ENCODE results near the gene PHB1.
"Not testable (repeated sequence)": the region's sequence is repeated elsewhere in the genome, so short reads cannot be mapped to it uniquely, and the experiment has no call there.

The PHB1 gene

DNA sequence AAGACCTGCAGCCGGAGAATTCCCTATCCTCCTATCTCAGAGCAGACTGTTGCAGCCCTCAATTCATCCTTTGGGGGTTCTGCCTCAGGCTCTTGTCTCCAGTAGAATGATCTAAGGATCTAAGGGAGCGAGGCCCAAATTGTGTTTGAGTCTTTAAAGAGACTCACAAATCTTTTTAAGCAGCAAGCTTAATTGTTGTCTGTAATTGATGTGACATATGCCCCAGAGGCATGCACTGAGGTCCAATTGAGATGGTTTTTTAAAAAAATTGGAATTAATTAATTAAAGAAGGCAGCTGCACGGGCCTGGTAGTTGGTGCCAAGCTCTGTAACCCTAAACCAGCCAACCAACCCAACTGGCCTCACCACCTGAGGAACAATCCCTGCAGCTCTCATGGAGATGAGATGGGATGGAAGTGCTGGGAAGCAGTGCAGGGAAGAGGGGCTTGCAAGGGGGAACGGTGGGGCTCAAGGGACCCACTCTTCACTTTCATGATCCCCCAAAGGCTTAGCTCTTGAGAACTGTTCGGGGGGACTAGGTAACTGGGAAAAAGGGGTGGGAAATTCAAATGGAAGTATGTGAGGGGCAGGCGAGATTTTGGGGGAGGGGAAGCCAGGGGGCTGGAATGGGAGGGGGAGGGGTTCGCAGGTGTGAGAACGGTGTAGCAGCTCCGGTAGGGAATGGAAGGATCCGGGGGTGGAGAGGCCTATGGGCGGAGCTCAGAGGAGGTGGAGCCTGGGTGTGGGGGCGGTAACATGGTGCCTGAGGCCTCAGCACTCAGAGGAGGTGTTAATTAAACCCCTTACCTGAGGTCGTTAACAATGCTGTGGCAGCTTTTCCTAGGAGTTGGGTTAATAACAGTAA, 43.5 kb downstream of the PHB1 start:
- ChIA-PET POLR2A (interaction anchor here (1.1 kb wide), 1 partner anchor 35 kb away, joined by 3 read pairs; no protein-coding TSS in a partner anchor), CTCF (interaction anchor here (0.9 to 6.2 kb wide), 5 partner anchors 9 to 56 kb away, joined by 3 to 38 read pairs (median 4); no protein-coding TSS in a partner anchor)
- no peak for DNase-seq (ENCODE audit: low read depth, low spot score)
- H3K4me3 ChIP-seq (ENCODE audit: low read depth, low read length), result no peak overlapping the region
- TF ChIP-seq, protein P1, sequence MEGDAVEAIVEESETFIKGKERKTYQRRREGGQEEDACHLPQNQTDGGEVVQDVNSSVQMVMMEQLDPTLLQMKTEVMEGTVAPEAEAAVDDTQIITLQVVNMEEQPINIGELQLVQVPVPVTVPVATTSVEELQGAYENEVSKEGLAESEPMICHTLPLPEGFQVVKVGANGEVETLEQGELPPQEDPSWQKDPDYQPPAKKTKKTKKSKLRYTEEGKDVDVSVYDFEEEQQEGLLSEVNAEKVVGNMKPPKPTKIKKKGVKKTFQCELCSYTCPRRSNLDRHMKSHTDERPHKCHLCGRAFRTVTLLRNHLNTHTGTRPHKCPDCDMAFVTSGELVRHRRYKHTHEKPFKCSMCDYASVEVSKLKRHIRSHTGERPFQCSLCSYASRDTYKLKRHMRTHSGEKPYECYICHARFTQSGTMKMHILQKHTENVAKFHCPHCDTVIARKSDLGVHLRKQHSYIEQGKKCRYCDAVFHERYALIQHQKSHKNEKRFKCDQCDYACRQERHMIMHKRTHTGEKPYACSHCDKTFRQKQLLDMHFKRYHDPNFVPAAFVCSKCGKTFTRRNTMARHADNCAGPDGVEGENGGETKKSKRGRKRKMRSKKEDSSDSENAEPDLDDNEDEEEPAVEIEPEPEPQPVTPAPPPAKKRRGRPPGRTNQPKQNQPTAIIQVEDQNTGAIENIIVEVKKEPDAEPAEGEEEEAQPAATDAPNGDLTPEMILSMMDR (IDR thresholded peaks at IDR 0.05; ENCODE audit: insufficient read depth, low read length, missing control alignments), result no peak

DNA sequence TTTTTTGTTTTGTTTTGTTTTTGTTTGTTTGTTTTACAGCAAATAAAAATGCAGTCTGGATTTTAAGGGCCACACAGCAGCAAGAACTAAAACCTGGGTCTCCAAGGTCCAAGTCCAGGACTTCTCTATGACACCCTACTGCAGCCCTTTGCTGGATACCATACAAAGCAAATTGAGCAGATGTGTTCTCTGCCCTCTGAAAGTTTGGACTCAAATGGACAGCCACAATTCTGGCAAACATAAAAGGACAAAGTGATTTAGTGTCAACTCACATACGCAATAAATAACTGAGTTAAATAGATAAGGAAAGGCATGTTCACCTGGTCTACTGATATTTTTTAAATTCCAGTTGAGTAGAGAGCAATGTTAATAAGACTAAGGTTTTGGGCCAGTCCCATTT, 44.9 kb downstream of the PHB1 start:
- TF ChIP-seq, protein P1 (IDR thresholded peaks at IDR 0.05; ENCODE audit: insufficient read depth, low read length, missing control alignments), result no peak
- H3K4me3 ChIP-seq (ENCODE audit: low read depth, low read length), result no peak overlapping the region
- CTCF ChIA-PET, result interaction anchor here (6.2 kb wide), 1 partner anchor 13 kb away, joined by 38 read pairs; no protein-coding TSS in a partner anchor
- POLR2A ChIA-PET, result no interaction called here
- no peak for DNase-seq (ENCODE audit: low read depth, low spot score)

DNA sequence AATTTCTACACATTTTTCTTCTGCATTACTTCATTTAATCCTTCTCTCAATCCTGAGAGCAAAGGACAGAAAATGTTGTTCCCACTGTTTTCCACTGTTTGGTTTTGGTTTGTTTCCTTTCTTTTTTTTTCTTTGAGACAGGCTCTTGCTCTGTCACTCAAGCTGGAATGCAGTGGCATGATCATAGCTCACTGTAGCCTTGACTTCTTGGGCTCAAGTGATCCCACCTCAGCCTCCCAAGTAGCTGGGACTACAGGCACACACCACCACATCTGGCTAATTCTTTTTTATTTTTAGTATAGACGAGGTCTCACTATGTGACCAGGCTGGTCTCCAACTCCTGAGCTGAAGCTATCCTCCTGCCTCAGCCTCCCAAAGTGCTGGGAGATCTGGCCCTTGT, 45.6 kb downstream of the PHB1 start:
- TF ChIP-seq, protein P1 (IDR thresholded peaks at IDR 0.05; ENCODE audit: insufficient read depth, low read length, missing control alignments), result no peak
- no peak for DNase-seq (ENCODE audit: low read depth, low spot score)
- CTCF ChIA-PET, result interaction anchor here (0.7 to 6.2 kb wide), 7 partner anchors 8 to 188 kb away, joined by 3 to 38 read pairs (median 3); no protein-coding TSS in a partner anchor
- POLR2A ChIA-PET, result no interaction called here
- no peak overlapping the region for H3K4me3 ChIP-seq (ENCODE audit: low read depth, low read length)

DNA sequence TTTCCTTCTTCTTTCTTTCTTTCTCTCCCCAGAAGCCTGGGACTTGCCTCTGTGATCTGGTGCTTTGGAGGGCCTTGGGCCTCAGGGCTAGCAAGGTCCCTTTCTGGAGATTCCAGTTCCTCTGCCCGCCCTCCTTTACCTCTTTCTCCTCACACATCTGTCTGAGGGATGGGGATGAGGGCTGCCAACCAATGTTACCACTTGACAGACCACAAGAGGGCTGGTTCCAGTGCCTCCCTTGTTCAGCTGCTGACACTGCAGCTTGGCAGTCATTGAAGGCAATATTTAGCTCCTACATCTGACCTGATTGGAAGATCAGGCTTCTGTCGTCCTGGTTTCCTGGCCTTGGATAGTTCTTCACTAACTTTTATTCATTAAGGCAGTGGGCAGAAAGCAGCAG, 49.0 kb downstream of the PHB1 start:
- CTCF ChIA-PET, result interaction anchor here (1.4 to 6.2 kb wide), 2 partner anchors 18 to 24 kb away, joined by 3 to 38 read pairs; no protein-coding TSS in a partner anchor
- no peak for DNase-seq (ENCODE audit: low read depth, low spot score)
- TF ChIP-seq, protein P1 (IDR thresholded peaks at IDR 0.05; ENCODE audit: insufficient read depth, low read length, missing control alignments), result no peak
- H3K4me3 ChIP-seq (ENCODE audit: low read depth, low read length), result no peak overlapping the region
- POLR2A ChIA-PET, result no interaction called here

DNA sequence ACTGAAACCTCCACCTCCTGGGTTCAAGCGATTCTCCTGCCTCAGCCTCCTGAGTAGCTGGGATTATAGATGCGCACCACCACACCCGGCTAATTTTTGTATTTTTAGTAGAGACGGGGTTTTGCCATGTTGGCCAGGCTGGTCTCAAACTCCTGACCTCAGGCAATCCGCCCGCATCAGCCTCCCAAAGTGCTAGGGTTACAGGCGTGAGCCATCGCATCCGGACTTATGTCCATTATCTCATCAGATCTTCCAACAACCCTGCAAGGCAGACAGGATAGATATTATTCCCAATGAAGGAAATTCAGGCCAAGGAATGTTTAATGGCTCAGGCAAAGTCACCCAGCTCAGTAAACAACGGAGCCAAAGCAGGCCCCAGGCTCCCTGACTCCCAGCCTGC, 49.6 kb downstream of the PHB1 start:
- POLR2A ChIA-PET; H3K4me3 ChIP-seq (ENCODE audit: low read depth, low read length); DNase-seq (ENCODE audit: low read depth, low spot score): not testable (repeated sequence)
- CTCF ChIA-PET, result interaction anchor here (1.5 to 6.2 kb wide), 2 partner anchors 12 to 18 kb away, joined by 4 to 38 read pairs; no protein-coding TSS in a partner anchor

DNA sequence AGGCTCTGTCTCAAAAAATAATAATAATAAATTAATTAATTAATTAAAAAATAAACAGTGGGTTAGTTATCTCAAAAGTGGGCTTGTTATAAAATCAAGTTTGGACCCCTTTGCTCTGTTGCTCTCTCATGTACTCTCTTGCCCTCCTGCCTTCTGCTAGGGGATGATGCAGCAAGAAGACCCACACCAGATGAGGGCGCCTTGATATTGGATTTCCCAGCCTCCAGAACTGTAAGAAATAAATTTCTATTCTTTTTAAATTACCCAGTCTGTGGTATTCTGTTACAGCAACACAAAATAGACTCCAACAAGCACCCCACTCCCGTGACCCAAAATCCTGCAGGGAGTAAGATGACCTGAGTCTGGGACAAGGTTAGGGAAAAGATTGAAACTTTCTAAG, 50.6 kb downstream of the PHB1 start:
- POLR2A ChIA-PET, result no interaction called here

More for the DNA sequence above, 50.6 kb downstream of the PHB1 start:
- no peak overlapping the region for H3K4me3 ChIP-seq (ENCODE audit: low read depth, low read length)
- no peak for DNase-seq (ENCODE audit: low read depth, low spot score)
- TF ChIP-seq, protein P1 (IDR thresholded peaks at IDR 0.05; ENCODE audit: insufficient read depth, low read length, missing control alignments), result no peak
- CTCF ChIA-PET, result interaction anchor here (1.5 kb wide), 2 partner anchors 13 to 30 kb away, joined by 3 to 4 read pairs; no protein-coding TSS in a partner anchor
